IPS-NIHi11 (cell line): ENCODE data around the gene KRTAP4-4.
"Not testable (repeated sequence)": the region's sequence is repeated elsewhere in the genome, so short reads cannot be mapped to it uniquely, and the experiment has no call there.

Source experiments
- DNase-seq: peaks from one replicate; pipeline ENCODE4 v3.0.0; 2012; ENCODE audit warnings: mixed read lengths, low spot score

Gene KRTAP4-4

GRCh38 chr17:41148971-41149651 is 11.4 kb downstream of the KRTAP4-4 start:
- DNase-seq: not testable (repeated sequence)

GRCh38 chr17:41147531-41148204 is 12.9 kb downstream of the KRTAP4-4 start:
- DNase-seq: no peak

- no peak for DNase-seq
These were observed 15.3 kb downstream of the KRTAP4-4 start for GRCh38 chr17:41145261-41145660.

GRCh38 chr17:41144846-41145245 is 15.7 kb downstream of the KRTAP4-4 start:
- DNase-seq: no peak

- DNase-seq: no peak
These were observed 19.2 kb downstream of the KRTAP4-4 start for GRCh38 chr17:41141361-41141760.

GRCh38 chr17:41140360-41141131 is 20.0 kb downstream of the KRTAP4-4 start, which contains the start of gene KRTAP4-6:
KRTAP4-6 (minus strand) TSS chr17:41140544; CDS start chr17:41140487, 57 bp downstream.
- DNase-seq: no peak

- not testable (repeated sequence) for DNase-seq
These were observed 20.7 kb downstream of the KRTAP4-4 start for GRCh38 chr17:41139865-41140264.

GRCh38 chr17:41133880-41134735 is 26.4 kb downstream of the KRTAP4-4 start:
- DNase-seq: no peak

GRCh38 chr17:41131979-41132378 is 28.6 kb downstream of the KRTAP4-4 start:
- DNase-seq: no peak

GRCh38 chr17:41127371-41127770 is 33.2 kb downstream of the KRTAP4-4 start:
- no peak for DNase-seq

- no peak for DNase-seq
These were observed 34.1 kb downstream of the KRTAP4-4 start for GRCh38 chr17:41126412-41126811.

GRCh38 chr17:41125064-41125463 is 35.5 kb downstream of the KRTAP4-4 start:
- no peak for DNase-seq

- not testable (repeated sequence) for DNase-seq
These were observed 36.6 kb downstream of the KRTAP4-4 start, which contains the start of gene KRTAP4-12 for GRCh38 chr17:41123991-41124371. KRTAP4-12 (minus strand) TSS chr17:41124182; CDS start chr17:41124122, 60 bp downstream.

- DNase-seq: not testable (repeated sequence)
These were observed 37.1 kb downstream of the KRTAP4-4 start for GRCh38 chr17:41123292-41123990.

GRCh38 chr17:41121742-41122141 is 38.8 kb downstream of the KRTAP4-4 start:
- no peak for DNase-seq

GRCh38 chr17:41119696-41120690 is 40.6 kb downstream of the KRTAP4-4 start:
- DNase-seq: not testable (repeated sequence)

- DNase-seq: no peak
These were observed 41.8 kb downstream of the KRTAP4-4 start for GRCh38 chr17:41118721-41119120.

GRCh38 chr17:41117846-41118386 is 42.6 kb downstream of the KRTAP4-4 start, which contains the start of gene KRTAP4-11:
KRTAP4-11 (minus strand) TSS chr17:41118373; CDS start chr17:41118315, 58 bp downstream.
- not testable (repeated sequence) for DNase-seq

- DNase-seq: no peak
These were observed 44.3 kb downstream of the KRTAP4-4 start for GRCh38 chr17:41116297-41116696.
